ENCODE results near the gene CASK. TPM values are rescaled to one million over a fixed set of nuclear protein-coding genes. Genes with fewer than 3 reads are reported as not detected.
"Not testable (repeated sequence)": the region's sequence is repeated elsewhere in the genome, so short reads cannot be mapped to it uniquely, and the experiment has no call there.

The CASK gene
- total and polyA plus RNA-seq, 8 donors = 7.3 to 82.0 (median 32.3) TPM

DNA sequence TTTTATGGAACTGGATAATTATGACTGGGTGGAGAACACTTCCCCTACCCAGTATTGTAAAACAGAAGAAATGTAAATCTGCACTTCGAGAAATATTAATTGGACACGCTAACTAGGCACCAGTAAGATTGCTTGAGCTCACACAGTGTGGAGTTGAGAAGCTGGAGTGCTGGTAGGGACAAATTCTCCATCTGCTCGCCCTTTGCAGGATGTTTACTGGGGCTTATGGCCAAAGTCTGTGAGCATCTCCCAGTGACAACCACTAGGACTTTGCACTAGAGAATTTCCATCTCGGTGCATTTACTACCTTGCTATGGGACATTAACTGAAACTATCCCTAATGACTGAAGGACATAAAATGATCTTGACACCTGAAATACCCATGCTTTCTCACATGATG, 268.3 kb downstream of the CASK start:
- WGBS, 5 donors = 76 to 97% (median 83%) methylated on average over 3 to 4 of the region's 4 CpGs

GRCh38 chrX:41653125-41653524, 270.2 kb downstream of the CASK start:
- H3K4me1 ChIP-seq = no peaks in the 10 kb centered on the region
- intact Hi-C loops (cut with DNase I; ENCODE audit: low total_unique reads) = no loop called here
- no peak overlapping the region for H3K27ac ChIP-seq
- H3K27me3 ChIP-seq = no peaks in the 10 kb centered on the region
- TF ChIP-seq EP300 (IDR thresholded peaks at IDR 0.05) = no peak
- WGBS, 5 donors = 87 to 98% (median 94%) methylated on average over 4 of the region's 4 CpGs
- H3K36me3 ChIP-seq = peaks cover 0 to 31% (median 24%) of the 10 kb centered on the region in 4 donors
- H3K4me3 ChIP-seq = no peak overlapping the region
- no peak for DNase-seq
- H3K9me3 ChIP-seq = peaks cover 0 to 6% (median 2%) of the 10 kb centered on the region in 4 donors

More for the DNA sequence above, 268.3 kb downstream of the CASK start:
- H3K9me3 ChIP-seq = no peaks in the 10 kb centered on the region
- DNase-seq = no peak
- no peak overlapping the region for H3K27ac ChIP-seq
- H3K36me3 ChIP-seq = peaks cover 0 to 51% (median 43%) of the 10 kb centered on the region in 4 donors
- intact Hi-C loops (cut with DNase I; ENCODE audit: low total_unique reads) = no loop called here
- no peak overlapping the region for H3K4me3 ChIP-seq
- TF ChIP-seq CTCF (IDR thresholded peaks at IDR 0.05) = no peak
- TF ChIP-seq POLR2AphosphoS5 (IDR thresholded peaks at IDR 0.05) = no peak
- TF ChIP-seq POLR2A (IDR thresholded peaks at IDR 0.05) = no peak
- no peak for TF ChIP-seq EP300 (IDR thresholded peaks at IDR 0.05)
- H3K4me1 ChIP-seq = no peaks in the 10 kb centered on the region
- H3K27me3 ChIP-seq = no peaks in the 10 kb centered on the region

DNA sequence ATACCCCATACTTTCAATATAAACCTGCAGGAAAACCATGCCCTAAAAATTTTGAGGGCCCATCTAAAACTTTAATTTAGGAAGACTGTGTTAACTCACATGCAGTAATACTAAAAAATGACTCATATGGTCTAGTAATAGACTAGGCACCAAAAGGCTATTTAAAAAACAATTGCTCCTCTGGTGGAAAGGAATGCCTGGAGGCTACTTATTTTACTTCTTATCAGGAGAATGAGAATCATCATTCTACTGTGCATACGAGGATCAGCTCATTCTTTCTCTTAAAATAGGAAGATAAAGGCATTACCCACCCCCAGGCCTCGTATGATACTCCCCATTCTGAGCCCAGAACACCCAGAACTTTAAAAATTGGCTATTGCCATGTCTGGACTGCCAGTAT, 277.2 kb downstream of the CASK start:
- H3K27ac ChIP-seq; intact Hi-C loops (cut with DNase I; ENCODE audit: low total_unique reads); H3K27me3 ChIP-seq; H3K36me3 ChIP-seq; H3K4me1 ChIP-seq; H3K4me3 ChIP-seq; DNase-seq: not testable (repeated sequence)
- WGBS, 5 donors = 54 to 94% (median 88%) methylated on average over 2 of the region's 2 CpGs
- H3K9me3 ChIP-seq = peaks cover 0 to 30% (median 9%) of the 10 kb centered on the region in 4 donors

- no peaks in the 10 kb centered on the region for H3K36me3 ChIP-seq
- no peak for DNase-seq
- no peak overlapping the region for H3K27ac ChIP-seq
- no peaks in the 10 kb centered on the region for H3K9me3 ChIP-seq
- no peak for TF ChIP-seq POLR2A (IDR thresholded peaks at IDR 0.05)
- no peak for TF ChIP-seq EP300 (IDR thresholded peaks at IDR 0.05)
- TF ChIP-seq CTCF (IDR thresholded peaks at IDR 0.05) = no peak
- TF ChIP-seq POLR2AphosphoS5 (IDR thresholded peaks at IDR 0.05) = no peak
- no peak overlapping the region for H3K4me3 ChIP-seq
- no peaks in the 10 kb centered on the region for H3K27me3 ChIP-seq
- 26 to 51% (median 30%) methylated on average over 2 of the region's 2 CpGs for WGBS, 5 donors
- no peaks in the 10 kb centered on the region for H3K4me1 ChIP-seq
- intact Hi-C loops (cut with DNase I; ENCODE audit: low total_unique reads) = no loop called here
Measured at GRCh38 chrX:41634284-41634683, 289.1 kb downstream of the CASK start.

GRCh38 chrX:41630091-41630490, 293.3 kb downstream of the CASK start:
- Histone ChIP-seq H3K9me3 (no peaks in the 10 kb centered on the region), H3K27me3 (peaks cover 0 to 2% (median 0%) of the 10 kb centered on the region in 3 donors), H3K36me3 (peaks cover 0 to 20% (median 9%) of the 10 kb centered on the region in 4 donors), H3K4me3 (no peak overlapping the region), H3K4me1 (no peaks in the 10 kb centered on the region), H3K27ac (no peak overlapping the region)
- TF ChIP-seq CTCF (IDR thresholded peaks at IDR 0.05) = no peak
- TF ChIP-seq POLR2A (IDR thresholded peaks at IDR 0.05) = no peak
- no peak for TF ChIP-seq EP300 (IDR thresholded peaks at IDR 0.05)
- no peak for TF ChIP-seq POLR2AphosphoS5 (IDR thresholded peaks at IDR 0.05)
- 91 to 95% (median 93%) methylated on average over 2 of the region's 2 CpGs for WGBS, 5 donors
- no peak for DNase-seq
- intact Hi-C loops (cut with DNase I; ENCODE audit: low total_unique reads) = no loop called here

Measured in stomach (tissue), 9 donors.